Lower lobe of right lung (tissue), 2 donors: ENCODE data around the gene CARS2. TPM values are rescaled to one million over a fixed set of nuclear protein-coding genes. Genes with fewer than 3 reads are reported as not detected.

ENCODE experiments used
- ATAC-seq, 2 donors: fragments of 200-7000 bp; cut with Tn5 transposase; one replicate each; pipeline ENCODE4 v1.9.1; 2020 to 2022; ENCODE audit warnings: mild to moderate bottlenecking in 2 of 2, moderate library complexity in 2 of 2
- DNase-seq: peaks from one replicate; pipeline ENCODE4 v3.0.0-alpha.2; 2020
- H3K27ac ChIP-seq: fragments of 200-600 bp; one replicate; pipeline ENCODE4 v1.8.0; 2022
- H3K27me3 ChIP-seq: fragments of 200-600 bp; one replicate; pipeline ENCODE4 v1.8.0; 2022; ENCODE audit warnings: low read depth
- H3K36me3 ChIP-seq: fragments of 200-600 bp; one replicate; pipeline ENCODE4 v1.8.0; 2022; ENCODE audit warnings: mild to moderate bottlenecking
- H3K4me1 ChIP-seq: fragments of 200-600 bp; one replicate; pipeline ENCODE4 v1.8.0; 2022
- H3K4me3 ChIP-seq: fragments of 200-600 bp; one replicate; pipeline ENCODE4 v1.8.0; 2022; ENCODE audit warnings: mild to moderate bottlenecking
- H3K9me3 ChIP-seq: fragments of 200-600 bp; one replicate; pipeline ENCODE4 v1.8.0; 2022
- intact Hi-C: fragments of 100-400 bp; cut with DNase I; formaldehyde crosslinking; loops from one replicate; pipeline ENCODE4 v1.11.0; 2022
- total RNA-seq: library from RNA; stranded (reverse); fragmentation: NEBNext Ultra II Directional; extraction: Animal tissue kit (Norgen Biotek cat#: 25700); gene quantifications from one replicate; pipeline ENCODE4 v1.2.1, GENCODE V29; 2021
- TF ChIP-seq, protein P1 (sequence below): fragments of 200-600 bp; IDR thresholded peaks from one replicate; pipeline ENCODE4 v1.8.0; 2022; ENCODE audit warnings: antibody characterized with exemption, mild to moderate bottlenecking
- donor health status: DM: no; HTN: yes; CAD: no; lungs with severe emphysema.

Gene CARS2
- total RNA-seq, 1 donor from 2014 or later: 70.3 TPM

DNA sequence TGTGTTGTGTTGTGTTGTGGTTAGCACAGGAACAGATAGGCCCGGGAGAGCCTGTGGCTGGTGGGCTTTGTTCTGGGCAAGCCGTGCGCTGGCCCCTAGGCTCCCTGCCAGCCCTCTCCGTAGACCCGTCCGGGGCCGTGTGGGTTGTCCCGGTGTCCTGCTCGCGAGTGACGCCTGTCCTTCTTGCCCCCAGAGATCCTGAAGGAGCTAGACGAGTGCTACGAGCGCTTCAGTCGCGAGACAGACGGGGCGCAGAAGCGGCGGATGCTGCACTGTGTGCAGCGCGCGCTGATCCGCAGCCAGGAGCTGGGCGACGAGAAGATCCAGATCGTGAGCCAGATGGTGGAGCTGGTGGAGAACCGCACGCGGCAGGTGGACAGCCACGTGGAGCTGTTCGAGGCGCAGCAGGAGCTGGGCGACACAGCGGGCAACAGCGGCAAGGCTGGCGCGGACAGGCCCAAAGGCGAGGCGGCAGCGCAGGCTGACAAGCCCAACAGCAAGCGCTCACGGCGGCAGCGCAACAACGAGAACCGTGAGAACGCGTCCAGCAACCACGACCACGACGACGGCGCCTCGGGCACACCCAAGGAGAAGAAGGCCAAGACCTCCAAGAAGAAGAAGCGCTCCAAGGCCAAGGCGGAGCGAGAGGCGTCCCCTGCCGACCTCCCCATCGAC is 13.3 kb upstream of the CARS2 start:
- ATAC-seq (no peak), DNase-seq (no peak)
- Histone ChIP-seq H3K9me3 (no peaks in the 10 kb centered on the region), H3K36me3 (peaks cover 30% of the 10 kb centered on the region), H3K27ac (no peak overlapping the region), H3K4me1 (peaks cover 24% of the 10 kb centered on the region), H3K27me3 (no peaks in the 10 kb centered on the region), H3K4me3 (no peak overlapping the region)
- intact Hi-C loops: no loop called here
- TF ChIP-seq, protein P1, sequence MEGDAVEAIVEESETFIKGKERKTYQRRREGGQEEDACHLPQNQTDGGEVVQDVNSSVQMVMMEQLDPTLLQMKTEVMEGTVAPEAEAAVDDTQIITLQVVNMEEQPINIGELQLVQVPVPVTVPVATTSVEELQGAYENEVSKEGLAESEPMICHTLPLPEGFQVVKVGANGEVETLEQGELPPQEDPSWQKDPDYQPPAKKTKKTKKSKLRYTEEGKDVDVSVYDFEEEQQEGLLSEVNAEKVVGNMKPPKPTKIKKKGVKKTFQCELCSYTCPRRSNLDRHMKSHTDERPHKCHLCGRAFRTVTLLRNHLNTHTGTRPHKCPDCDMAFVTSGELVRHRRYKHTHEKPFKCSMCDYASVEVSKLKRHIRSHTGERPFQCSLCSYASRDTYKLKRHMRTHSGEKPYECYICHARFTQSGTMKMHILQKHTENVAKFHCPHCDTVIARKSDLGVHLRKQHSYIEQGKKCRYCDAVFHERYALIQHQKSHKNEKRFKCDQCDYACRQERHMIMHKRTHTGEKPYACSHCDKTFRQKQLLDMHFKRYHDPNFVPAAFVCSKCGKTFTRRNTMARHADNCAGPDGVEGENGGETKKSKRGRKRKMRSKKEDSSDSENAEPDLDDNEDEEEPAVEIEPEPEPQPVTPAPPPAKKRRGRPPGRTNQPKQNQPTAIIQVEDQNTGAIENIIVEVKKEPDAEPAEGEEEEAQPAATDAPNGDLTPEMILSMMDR: no peak

DNA sequence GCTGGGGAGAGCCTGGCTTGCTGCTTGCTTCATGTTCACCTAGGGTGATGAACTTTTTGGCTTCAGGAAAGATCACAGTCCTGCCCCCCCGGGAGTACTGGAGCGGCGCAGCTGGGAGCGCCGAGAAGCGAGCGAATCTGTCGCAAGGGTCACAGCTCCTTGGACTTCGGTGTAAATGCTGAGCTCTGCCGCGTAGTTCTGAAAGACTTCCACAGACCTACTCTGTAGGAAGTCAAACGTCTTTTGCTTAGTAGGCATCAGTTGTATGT is 10.3 kb upstream of the CARS2 start:
- Histone ChIP-seq H3K27ac (peak overlapping the region; percentile 94), H3K27me3 (no peaks in the 10 kb centered on the region), H3K9me3 (no peaks in the 10 kb centered on the region), H3K36me3 (peaks cover 24% of the 10 kb centered on the region), H3K4me3 (peak overlapping the region; percentile 77), H3K4me1 (peaks cover 30% of the 10 kb centered on the region)
- DNase-seq: peak; percentile 63
- intact Hi-C loops: no loop called here
- TF ChIP-seq, protein P1: no peak
- no peak for ATAC-seq

DNA sequence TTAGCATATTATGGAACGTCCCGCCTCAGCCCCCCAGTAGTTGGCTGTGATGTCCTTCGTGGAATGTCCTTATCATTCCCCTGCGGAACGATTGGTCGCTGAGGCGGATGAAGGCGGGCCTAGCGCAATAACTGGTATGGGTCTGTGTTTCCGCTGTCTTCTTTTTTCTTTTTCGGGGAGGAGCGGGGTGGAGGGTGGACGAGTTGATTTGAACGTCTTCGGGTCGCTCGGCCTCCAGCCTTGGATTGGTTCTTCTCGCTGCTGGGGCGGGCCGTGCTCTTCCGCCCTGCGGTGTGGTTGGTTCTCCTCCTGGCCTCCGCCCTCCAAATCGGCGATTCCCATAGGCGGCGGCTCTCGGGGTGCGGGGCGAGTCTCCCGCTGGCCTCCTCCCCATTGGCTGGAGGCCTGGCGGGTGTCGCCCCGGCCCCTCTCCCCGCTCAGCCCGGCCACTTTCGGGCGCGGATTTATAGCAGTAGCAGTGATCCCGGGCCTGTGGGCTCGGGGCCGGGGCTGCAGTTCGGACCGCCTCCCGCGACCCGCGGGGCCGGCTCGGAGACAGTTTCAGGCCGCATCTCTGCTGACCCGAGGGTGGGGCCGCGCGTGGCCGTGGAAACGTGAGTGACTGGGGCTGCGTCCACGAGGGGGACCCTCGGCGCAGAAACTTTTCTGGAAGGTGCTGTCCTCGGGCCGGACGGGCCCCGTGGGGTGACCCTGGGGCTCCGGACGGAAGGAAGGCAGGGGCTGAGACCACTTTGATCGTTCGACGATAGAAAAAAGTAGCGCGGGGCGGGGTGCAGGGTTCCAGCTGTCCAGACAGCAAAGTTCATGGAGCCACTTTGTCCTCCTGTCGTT is 9.7 kb upstream of the CARS2 start:
- intact Hi-C loops: no loop called here
- peak overlapping the region; percentile 99 for H3K27ac ChIP-seq
- peak; percentile 98 for DNase-seq
- TF ChIP-seq, protein P1: peak; percentile 23
- H3K4me1 ChIP-seq: peaks cover 34% of the 10 kb centered on the region
- ATAC-seq: peak; percentile 77 to 86
- peak overlapping the region; percentile 81 for H3K4me3 ChIP-seq
- H3K9me3 ChIP-seq: no peaks in the 10 kb centered on the region
- peaks cover 19% of the 10 kb centered on the region for H3K36me3 ChIP-seq
- no peaks in the 10 kb centered on the region for H3K27me3 ChIP-seq

DNA sequence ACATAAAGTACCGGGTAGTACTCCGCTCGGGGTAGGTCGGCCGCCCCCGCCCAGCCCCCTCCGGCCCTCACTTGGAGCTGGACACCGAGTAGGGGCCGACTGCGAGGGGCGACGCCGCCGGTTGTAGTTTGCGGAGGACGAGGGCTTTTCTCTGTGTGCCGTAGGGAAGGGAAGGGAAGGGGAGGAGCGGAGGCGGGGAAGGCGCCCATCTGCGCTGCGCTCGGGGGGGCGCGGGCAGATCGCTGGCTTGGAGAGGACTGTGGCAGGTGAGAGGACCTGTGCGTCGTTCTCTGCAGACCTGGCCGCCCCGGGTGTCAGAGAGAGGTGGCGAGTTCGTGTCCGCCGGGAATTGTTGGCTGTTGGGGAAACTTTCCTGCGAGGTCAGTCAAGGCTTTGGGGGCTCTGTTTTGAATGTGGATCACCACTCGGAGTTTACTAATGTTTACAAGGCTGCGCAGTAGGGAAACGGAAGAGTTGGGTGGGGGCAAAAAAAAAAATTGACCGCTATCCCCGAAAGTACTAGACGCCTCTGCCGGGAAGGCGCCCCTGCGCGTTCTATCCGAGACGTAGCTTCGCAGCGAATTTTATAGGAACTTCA is 9.0 kb upstream of the CARS2 start:
- peaks cover 11% of the 10 kb centered on the region for H3K36me3 ChIP-seq
- H3K4me3 ChIP-seq: peak overlapping the region; percentile 81
- intact Hi-C loops: no loop called here
- TF ChIP-seq, protein P1: peak; percentile 13
- DNase-seq: peak; percentile 79
- peak; percentile 0 to 21 for ATAC-seq
- peak overlapping the region; percentile 99 for H3K27ac ChIP-seq
- no peaks in the 10 kb centered on the region for H3K27me3 ChIP-seq
- H3K9me3 ChIP-seq: no peaks in the 10 kb centered on the region
- H3K4me1 ChIP-seq: peaks cover 34% of the 10 kb centered on the region

DNA sequence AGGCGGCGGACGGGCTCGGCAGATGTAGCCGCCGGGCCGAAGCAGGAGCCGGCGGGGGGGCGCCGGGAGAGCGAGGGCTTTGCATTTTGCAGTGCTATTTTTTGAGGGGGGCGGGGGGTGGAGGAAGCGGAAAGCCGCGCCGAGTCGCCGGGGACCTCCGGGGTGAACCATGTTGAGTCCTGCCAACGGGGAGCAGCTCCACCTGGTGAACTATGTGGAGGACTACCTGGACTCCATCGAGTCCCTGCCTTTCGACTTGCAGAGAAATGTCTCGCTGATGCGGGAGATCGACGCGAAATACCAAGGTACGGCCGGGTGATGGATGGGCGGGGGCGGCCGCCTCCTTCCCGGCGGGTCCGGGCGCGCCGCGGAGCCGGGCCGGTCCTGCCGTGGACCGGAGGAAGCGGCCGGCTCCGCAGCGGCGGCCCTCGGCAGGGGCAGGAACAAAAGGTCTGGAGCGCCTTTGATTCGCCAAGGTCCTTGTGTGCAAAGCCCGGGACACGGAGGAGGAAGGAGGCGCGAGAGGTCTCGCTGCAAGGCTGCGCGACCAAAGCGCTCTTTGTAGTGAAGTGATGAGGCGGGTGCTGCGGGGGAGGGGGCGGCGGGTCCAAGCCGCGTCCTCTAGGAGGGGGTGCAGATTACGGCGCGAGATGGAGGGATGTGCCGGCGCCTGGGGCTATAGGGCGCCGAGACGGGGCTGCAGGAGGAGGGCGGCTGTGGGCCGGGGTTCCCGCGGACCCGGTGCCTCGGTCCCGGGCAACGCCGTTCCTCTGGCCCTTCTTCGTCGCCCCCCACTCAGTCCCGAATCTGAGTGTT is 8.3 kb upstream of the CARS2 start:
- Histone ChIP-seq H3K4me1 (peaks cover 34% of the 10 kb centered on the region), H3K36me3 (peaks cover 4% of the 10 kb centered on the region), H3K27me3 (no peaks in the 10 kb centered on the region), H3K9me3 (no peaks in the 10 kb centered on the region), H3K27ac (peak overlapping the region; percentile 99), H3K4me3 (peak overlapping the region; percentile 81)
- DNase-seq (peak; percentile 75), ATAC-seq (no peak)
- intact Hi-C loops: no loop called here
- TF ChIP-seq, protein P1: no peak
